GM21737 (cell line): Measurements from ENCODE around the gene GRK2.

ENCODE experiments used
- ATAC-seq: cut with Tn5 transposase; IDR thresholded peaks from one replicate; pipeline ENCODE4 v1.9.1; 2021; ENCODE audit warnings: mild to moderate bottlenecking, moderate library complexity; ENCODE audit not compliant: unreplicated experiment

Gene GRK2

DNA sequence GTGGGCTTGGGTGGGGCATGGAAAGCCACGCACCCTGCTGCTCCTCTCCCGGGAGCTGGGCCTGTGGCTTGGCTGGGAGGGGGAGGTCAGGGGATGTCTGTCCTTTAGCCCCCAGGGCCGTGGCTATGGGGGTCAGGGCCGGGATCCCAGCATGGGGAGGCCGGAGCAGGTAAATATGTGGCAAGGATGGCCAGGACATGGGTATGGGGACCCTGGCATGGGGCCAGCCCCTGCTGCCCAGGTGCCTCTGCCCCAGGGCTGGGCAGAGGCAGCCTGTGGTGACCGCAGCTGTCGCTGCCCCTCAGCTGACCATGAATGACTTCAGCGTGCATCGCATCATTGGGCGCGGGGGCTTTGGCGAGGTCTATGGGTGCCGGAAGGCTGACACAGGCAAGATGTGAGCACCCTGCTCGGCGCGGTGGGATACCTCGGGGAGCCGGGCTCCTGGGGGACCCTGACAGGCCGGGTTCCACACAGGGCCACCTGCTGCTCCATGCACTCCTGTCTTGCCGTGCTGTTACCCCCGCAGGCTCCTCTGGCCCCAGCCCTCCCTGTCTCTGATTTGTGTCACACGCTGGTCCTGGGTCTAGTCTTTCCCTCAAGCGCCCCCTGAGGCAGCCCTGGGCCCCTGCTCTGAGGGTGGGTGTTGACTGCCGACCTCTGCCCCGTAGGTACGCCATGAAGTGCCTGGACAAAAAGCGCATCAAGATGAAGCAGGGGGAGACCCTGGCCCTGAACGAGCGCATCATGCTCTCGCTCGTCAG is 14.7 kb downstream of the GRK2 start:
- no peak for ATAC-seq

- ATAC-seq = no peak
Measured at GRCh38 chr11:67281552-67282150, 15.4 kb downstream of the GRK2 start.

- no peak for ATAC-seq
Measured at GRCh38 chr11:67282155-67282875, 16.0 kb downstream of the GRK2 start.

GRCh38 chr11:67282876-67283371 is 16.7 kb downstream of the GRK2 start:
- ATAC-seq = no peak

GRCh38 chr11:67283481-67283963 is 17.2 kb downstream of the GRK2 start:
- ATAC-seq = no peak

DNA sequence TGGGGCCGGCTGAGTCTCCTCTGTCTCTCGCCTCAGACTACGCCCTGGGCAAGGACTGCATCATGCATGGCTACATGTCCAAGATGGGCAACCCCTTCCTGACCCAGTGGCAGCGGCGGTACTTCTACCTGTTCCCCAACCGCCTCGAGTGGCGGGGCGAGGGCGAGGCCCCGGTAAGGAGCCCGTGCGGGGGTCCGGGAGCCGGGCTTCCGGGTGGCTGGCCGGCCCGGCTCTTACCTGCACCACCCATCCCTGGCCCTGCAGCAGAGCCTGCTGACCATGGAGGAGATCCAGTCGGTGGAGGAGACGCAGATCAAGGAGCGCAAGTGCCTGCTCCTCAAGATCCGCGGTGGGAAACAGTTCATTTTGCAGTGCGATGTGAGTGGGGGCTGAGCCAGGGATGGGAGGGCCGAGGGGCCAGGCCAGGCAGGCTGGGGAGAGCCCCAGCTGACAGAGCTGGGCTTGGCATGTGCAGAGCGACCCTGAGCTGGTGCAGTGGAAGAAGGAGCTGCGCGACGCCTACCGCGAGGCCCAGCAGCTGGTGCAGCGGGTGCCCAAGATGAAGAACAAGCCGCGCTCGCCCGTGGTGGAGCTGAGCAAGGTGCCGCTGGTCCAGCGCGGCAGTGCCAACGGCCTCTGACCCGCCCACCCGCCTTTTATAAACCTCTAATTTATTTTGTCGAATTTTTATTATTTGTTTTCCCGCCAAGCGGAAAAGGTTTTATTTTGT is 18.7 kb downstream of the GRK2 start:
- ATAC-seq = no peak

DNA sequence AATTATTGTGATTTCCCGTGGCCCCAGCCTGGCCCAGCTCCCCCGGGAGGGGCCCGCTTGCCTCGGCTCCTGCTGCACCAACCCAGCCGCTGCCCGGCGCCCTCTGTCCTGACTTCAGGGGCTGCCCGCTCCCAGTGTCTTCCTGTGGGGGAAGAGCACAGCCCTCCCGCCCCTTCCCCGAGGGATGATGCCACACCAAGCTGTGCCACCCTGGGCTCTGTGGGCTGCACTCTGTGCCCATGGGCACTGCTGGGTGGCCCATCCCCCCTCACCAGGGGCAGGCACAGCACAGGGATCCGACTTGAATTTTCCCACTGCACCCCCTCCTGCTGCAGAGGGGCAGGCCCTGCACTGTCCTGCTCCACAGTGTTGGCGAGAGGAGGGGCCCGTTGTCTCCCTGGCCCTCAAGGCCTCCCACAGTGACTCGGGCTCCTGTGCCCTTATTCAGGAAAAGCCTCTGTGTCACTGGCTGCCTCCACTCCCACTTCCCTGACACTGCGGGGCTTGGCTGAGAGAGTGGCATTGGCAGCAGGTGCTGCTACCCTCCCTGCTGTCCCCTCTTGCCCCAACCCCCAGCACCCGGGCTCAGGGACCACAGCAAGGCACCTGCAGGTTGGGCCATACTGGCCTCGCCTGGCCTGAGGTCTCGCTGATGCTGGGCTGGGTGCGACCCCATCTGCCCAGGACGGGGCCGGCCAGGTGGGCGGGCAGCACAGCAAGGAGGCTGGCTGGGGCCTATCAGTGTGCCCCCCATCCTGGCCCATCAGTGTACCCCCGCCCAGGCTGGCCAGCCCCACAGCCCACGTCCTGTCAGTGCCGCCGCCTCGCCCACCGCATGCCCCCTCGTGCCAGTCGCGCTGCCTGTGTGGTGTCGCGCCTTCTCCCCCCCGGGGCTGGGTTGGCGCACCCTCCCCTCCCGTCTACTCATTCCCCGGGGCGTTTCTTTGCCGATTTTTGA is 19.5 kb downstream of the GRK2 start:
- ATAC-seq = no peak

- no peak for ATAC-seq
Measured at GRCh38 chr11:67286621-67287333, 20.5 kb downstream of the GRK2 start.

- no peak for ATAC-seq
Measured at GRCh38 chr11:67287355-67288197, 21.3 kb downstream of the GRK2 start.

DNA sequence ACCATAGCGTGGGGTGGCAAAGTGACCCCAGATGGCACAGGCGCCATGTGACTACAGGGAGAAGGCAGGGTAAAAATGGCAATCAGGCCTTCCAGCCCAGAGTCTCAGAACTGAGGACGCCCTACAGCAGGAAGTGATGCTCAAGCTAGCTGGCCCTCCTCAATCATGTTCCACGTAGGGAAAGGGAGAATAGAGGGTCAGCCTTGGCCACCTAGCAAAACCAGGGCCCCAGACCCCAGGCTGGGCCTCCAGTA is 21.9 kb downstream of the GRK2 start:
- ATAC-seq = no peak

DNA sequence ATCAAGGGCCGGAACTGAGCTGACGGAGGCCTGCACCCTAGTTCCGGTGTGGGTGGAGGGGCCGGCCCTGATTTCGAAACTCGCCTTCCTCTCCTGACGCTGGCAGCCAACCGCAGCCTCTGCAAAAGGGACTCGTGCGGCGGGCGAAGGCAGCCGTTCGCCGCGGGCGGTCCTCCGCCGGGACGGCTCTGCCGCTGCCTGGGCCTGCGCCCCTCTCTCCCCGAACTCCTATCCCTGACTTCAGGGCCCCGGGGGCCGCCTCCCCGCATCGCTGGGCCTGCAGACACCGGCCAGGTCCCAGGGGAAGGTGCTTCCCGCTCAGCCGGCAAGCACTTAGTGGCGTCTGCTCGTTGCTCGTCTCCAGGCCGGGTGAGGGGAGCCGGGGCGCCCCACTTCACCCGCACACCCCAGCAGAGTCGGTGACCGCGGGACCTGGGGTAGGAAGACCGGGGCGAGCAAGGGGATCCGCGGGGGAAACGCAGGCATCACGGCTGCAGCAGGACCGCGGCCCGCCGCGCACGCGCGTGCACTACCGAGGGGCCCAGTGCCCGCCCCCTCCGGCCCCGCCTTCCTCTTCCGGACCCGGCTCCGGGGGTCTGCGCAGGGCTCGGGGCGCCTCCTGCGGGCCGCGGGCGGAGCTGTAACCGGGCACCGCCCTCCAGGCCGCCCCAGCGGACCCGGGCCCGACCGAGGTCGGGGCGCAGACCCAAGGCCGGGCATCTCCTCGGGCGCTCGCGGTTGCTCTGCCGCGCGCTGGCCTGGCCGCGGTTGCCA is 22.4 kb downstream of the GRK2 start:
- ATAC-seq = peak; percentile 56

GRCh38 chr11:67289226-67289650 is 23.0 kb downstream of the GRK2 start, which contains the start of gene ANKRD13D:
Gene ANKRD13D, plus strand, starts transcription at chr11:67289303. Its CDS starts 158 bp downstream, at chr11:67289461.
- no peak for ATAC-seq

DNA sequence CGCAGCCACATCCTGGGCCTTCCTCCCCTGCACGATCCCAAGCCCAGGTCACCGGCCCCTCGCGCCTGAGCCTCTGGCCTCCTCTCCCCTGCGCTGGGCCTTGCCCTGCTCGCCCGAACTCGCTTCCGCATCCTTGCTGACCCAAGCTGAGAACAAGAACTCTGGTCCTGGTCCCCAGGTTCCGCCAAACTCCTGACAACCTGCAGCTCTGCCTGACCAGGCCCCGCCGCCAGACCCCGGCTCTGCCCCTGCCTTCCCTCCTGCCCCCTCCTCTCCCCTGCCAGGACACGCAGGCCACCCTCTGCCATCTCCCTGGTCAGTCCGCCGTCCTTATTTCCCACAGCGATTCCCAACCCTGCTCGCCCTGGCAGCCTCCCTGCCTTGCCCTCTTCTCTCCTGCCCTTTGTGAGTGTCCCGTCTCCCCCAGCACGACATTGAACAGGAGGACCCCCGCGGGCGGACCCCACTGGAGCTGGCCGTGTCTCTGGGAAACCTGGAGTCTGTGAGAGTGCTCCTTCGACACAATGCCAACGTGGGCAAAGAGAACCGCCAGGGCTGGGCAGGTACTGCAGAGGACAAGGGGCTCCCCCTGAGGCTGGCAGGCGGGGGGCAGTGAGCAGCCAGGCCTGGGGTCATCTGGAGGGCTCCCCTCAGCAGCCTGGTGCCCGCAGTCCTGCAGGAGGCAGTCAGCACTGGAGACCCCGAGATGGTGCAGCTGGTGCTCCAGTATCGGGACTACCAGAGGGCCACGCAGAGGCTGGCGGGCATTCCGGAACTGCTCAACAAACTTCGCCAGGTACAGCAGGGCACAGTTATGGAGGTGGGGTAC is 23.6 kb downstream of the GRK2 start:
- no peak for ATAC-seq

GRCh38 chr11:67290801-67291200 is 24.5 kb downstream of the GRK2 start:
- no peak for ATAC-seq

GRCh38 chr11:67291481-67292381 is 25.5 kb downstream of the GRK2 start:
- ATAC-seq = no peak

GRCh38 chr11:67292671-67293070 is 26.4 kb downstream of the GRK2 start:
- no peak for ATAC-seq
